Endothelial cell of umbilical vein (primary cell): ENCODE results near the gene TMEM139. TPM values are rescaled to one million over a fixed set of nuclear protein-coding genes. Genes with fewer than 3 reads are reported as not detected.

ENCODE experiments used
- BruUV-seq: library from RNA; stranded (reverse); fragments of 400-500 nt; replicated peaks from 2 replicates; lab custom pipeline; 2021; lab: Mats Ljungman, UMichigan
- CTCF ChIA-PET: fragments of 300-600, 350-600 bp; sonication (Branson Sonifier 250); formaldehyde crosslinking; loops from one replicate; lab custom pipeline; 2021; ENCODE audit warnings: antibody characterized with exemption, inconsistent platforms; lab: Charles Lee
- POLR2A ChIA-PET: fragments of 300-600, 350-600 bp; sonication (Branson Sonifier 250); formaldehyde crosslinking; loops from one replicate; lab custom pipeline; 2021; ENCODE audit warnings: antibody characterized with exemption, inconsistent platforms; lab: Charles Lee
- DNase-seq: peaks from one replicate; pipeline ENCODE4 v3.0.0-alpha.2; 2011; ENCODE audit warnings: low read depth, low spot score
- FAIRE-seq: peaks from 2 replicates; lab custom pipeline; 2011; peaks lifted over from hg19 to GRCh38; lab: Jason Lieb, UNC
- H2AFZ ChIP-seq: 2 replicates; pipeline ENCODE4 v1.6.0; 2012; ENCODE audit warnings: low read depth, low read length, control low read depth, inconsistent platforms
- H3K27ac ChIP-seq: 2 replicates; pipeline ENCODE4 v1.5.1; 2011; ENCODE audit warnings: low read depth, mild to moderate bottlenecking, control low read depth, low read length, moderate library complexity; ENCODE audit not compliant: insufficient read depth
- H3K27me3 ChIP-seq, 2 experiments: 2 replicates each; pipeline versions ENCODE4 v1.6.0 to v1.6.1; 2011; ENCODE audit warnings: low read length in 2 of 2, mixed read lengths in 1 of 2; ENCODE audit not compliant: control insufficient read depth in 2 of 2, insufficient read depth in 2 of 2
- H3K36me3 ChIP-seq, 2 experiments: 2 replicates in 1 of 2; 3 replicates in 1 of 2; pipeline ENCODE4 v1.5.1; 2011; ENCODE audit warnings: low read length in 2 of 2, mild to moderate bottlenecking in 1 of 2, moderate library complexity in 1 of 2; ENCODE audit not compliant: control insufficient read depth in 2 of 2, insufficient read depth in 2 of 2; ENCODE audit errors: extremely low read depth in 1 of 2
- H3K4me1 ChIP-seq: 3 replicates; pipeline ENCODE4 v1.5.1; 2011; ENCODE audit warnings: mild to moderate bottlenecking, low read length; ENCODE audit not compliant: control insufficient read depth, insufficient read depth; ENCODE audit errors: extremely low read depth
- H3K4me2 ChIP-seq: 2 replicates; pipeline ENCODE4 v1.6.1; 2011; ENCODE audit warnings: low read length, control low read depth, mixed read lengths; ENCODE audit not compliant: insufficient read depth
- H3K4me3 ChIP-seq, 3 experiments: fragments of 200-600 bp in 1 of 3; sonication (generic), shearing (Covaris generic) in 1 of 3; replicated peaks in 1 of 3; 2 replicates each; pipeline ENCODE4 v1.5.1; 2011 to 2016; ENCODE audit warnings: control low read depth in 3 of 3, low read length in 3 of 3, mild to moderate bottlenecking in 2 of 3, inconsistent platforms in 1 of 3, low read depth in 1 of 3, moderate library complexity in 1 of 3; ENCODE audit not compliant: insufficient read depth in 1 of 3
- H3K79me2 ChIP-seq: 2 replicates; pipeline ENCODE4 v1.6.0; 2012; ENCODE audit warnings: low read length, inconsistent platforms; ENCODE audit not compliant: control insufficient read depth, insufficient read depth
- H3K9ac ChIP-seq: replicated peaks from 2 replicates; pipeline ENCODE3; 2011; ENCODE audit warnings: low read length, control low read depth; ENCODE audit not compliant: insufficient read depth; ENCODE audit errors: extremely low read depth
- H3K9me1 ChIP-seq: replicated peaks from 3 replicates; pipeline ENCODE4 v1.6.0; 2011; ENCODE audit warnings: mild to moderate bottlenecking, low read length; ENCODE audit not compliant: control insufficient read depth, insufficient read depth; ENCODE audit errors: extremely low read depth
- H3K9me3 ChIP-seq: replicated peaks from 2 replicates; pipeline ENCODE4 v1.5.1; 2012; ENCODE audit warnings: low read length, inconsistent platforms; ENCODE audit not compliant: control insufficient read depth, insufficient read depth
- H4K20me1 ChIP-seq: replicated peaks from 2 replicates; pipeline ENCODE3; 2011; ENCODE audit warnings: mild to moderate bottlenecking, low read length; ENCODE audit not compliant: control insufficient read depth, insufficient read depth; ENCODE audit errors: extremely low read depth
- EZH2 ChIP-seq: IDR thresholded peaks from 2 replicates; pipeline ENCODE4 v1.6.1; 2012; ENCODE audit warnings: borderline replicate concordance, low read depth, mild to moderate bottlenecking, moderate library complexity, low read length, inconsistent platforms; ENCODE audit not compliant: severe bottlenecking
- FOS ChIP-seq: IDR thresholded peaks from 2 replicates; pipeline ENCODE4 v1.6.1; 2011; ENCODE audit warnings: mild to moderate bottlenecking, low read length, moderate library complexity, borderline replicate concordance; ENCODE audit not compliant: insufficient read depth
- GATA2 ChIP-seq: IDR thresholded peaks from 2 replicates; pipeline ENCODE4 v1.7.0; 2011; ENCODE audit warnings: low read depth, mild to moderate bottlenecking, moderate library complexity, mixed read lengths, low read length; ENCODE audit not compliant: insufficient read length, insufficient read depth
- JUN ChIP-seq: IDR thresholded peaks from 2 replicates; pipeline ENCODE4 v1.6.1; 2011; ENCODE audit warnings: borderline replicate concordance, low read depth; ENCODE audit not compliant: insufficient read length, insufficient read depth
- MAX ChIP-seq: IDR thresholded peaks from 2 replicates; pipeline ENCODE4 v1.6.1; 2011; ENCODE audit not compliant: insufficient read depth, insufficient read length
- MYC ChIP-seq: IDR thresholded peaks from one replicate; pipeline ENCODE4 v1.6.1; 2011; ENCODE audit warnings: mild to moderate bottlenecking, low read depth, low read length
- POLR2A ChIP-seq: IDR thresholded peaks from 2 replicates; pipeline ENCODE4 v1.6.1; 2012; ENCODE audit warnings: low read depth, mild to moderate bottlenecking, control low read depth, low read length
- POLR2AphosphoS5 ChIP-seq: IDR thresholded peaks from 2 replicates; pipeline ENCODE4 v1.6.1; 2012; ENCODE audit warnings: low read depth, mild to moderate bottlenecking, control low read depth, low read length, moderate library complexity; ENCODE audit not compliant: insufficient read depth
- dilution Hi-C: fragments of 300-500 bp; cut with MboI; formaldehyde crosslinking; loops from one replicate; pipeline ENCODE4 v1.15.0; 2019; ENCODE audit warnings: low sequenced_read_pairs; ENCODE audit not compliant: extremely low pct_ligation_motif_present
- intact Hi-C: fragments of 100-400 bp; cut with micrococcal nuclease; formaldehyde crosslinking; loops from one replicate; pipeline ENCODE4 v1.10.0; 2022
- polyA plus RNA-seq, 4 experiments: library from polyadenylated mRNA; depleted of rRNA in 3 of 4; stranded (reverse) in 3 of 4; unstranded in 1 of 4; fragments of >200 nt; gene quantifications; 2 replicates each; pipeline versions ENCODE4 v1.2.1 to v1.2.3, GENCODE V29; 2011 to 2012; ENCODE audit warnings: missing spikeins in 1 of 4
- total RNA-seq: library from RNA; stranded (reverse); gene quantifications from 2 replicates; pipeline ENCODE4 v1.2.3, GENCODE V29; 2021
- TF ChIP-seq, protein P1 (sequence below), 2 donors: IDR thresholded peaks; 1 replicate in 1 of 2; 2 replicates in 1 of 2; pipeline ENCODE4 v1.5.1; 2011; ENCODE audit warnings: low read length in 2 of 2, mild to moderate bottlenecking in 2 of 2, moderate library complexity in 2 of 2, control low read depth in 1 of 2, inconsistent platforms in 1 of 2, low read depth in 1 of 2; ENCODE audit not compliant: insufficient read depth in 1 of 2; ENCODE audit errors: extremely low read depth in 1 of 2

TMEM139 gene
- total and polyA plus RNA-seq, 2 donors (not counting 3 experiments of a cell fraction or from before 2014, with no cell fraction given) = 0.37 TPM; not detected in 1

- H3K36me3 ChIP-seq = no peaks in the 10 kb centered on the region
- DNase-seq (no peak), FAIRE-seq (no peak)
- no peak within 1 kb of the TSS for H3K4me2 ChIP-seq
- no TSS peak for BruUV-seq
- TF ChIP-seq, protein P1, sequence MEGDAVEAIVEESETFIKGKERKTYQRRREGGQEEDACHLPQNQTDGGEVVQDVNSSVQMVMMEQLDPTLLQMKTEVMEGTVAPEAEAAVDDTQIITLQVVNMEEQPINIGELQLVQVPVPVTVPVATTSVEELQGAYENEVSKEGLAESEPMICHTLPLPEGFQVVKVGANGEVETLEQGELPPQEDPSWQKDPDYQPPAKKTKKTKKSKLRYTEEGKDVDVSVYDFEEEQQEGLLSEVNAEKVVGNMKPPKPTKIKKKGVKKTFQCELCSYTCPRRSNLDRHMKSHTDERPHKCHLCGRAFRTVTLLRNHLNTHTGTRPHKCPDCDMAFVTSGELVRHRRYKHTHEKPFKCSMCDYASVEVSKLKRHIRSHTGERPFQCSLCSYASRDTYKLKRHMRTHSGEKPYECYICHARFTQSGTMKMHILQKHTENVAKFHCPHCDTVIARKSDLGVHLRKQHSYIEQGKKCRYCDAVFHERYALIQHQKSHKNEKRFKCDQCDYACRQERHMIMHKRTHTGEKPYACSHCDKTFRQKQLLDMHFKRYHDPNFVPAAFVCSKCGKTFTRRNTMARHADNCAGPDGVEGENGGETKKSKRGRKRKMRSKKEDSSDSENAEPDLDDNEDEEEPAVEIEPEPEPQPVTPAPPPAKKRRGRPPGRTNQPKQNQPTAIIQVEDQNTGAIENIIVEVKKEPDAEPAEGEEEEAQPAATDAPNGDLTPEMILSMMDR (IDR thresholded peaks at IDR 0.05; ENCODE audit: extremely low read depth in 1 of 2, insufficient read depth in 1 of 2, low read depth in 1 of 2, low read length in 2 of 2) = no peak
- TF ChIP-seq MAX (no peak), MYC (no peak), EZH2 (no peak), FOS (no peak), POLR2AphosphoS5 (no peak), JUN (no peak), GATA2 (no peak), POLR2A (no peak)
- H3K79me2 ChIP-seq = no peaks in the 10 kb centered on the region
- H3K9ac ChIP-seq = no peak within 1 kb of the TSS
- H2AFZ ChIP-seq = no peak within 1 kb of the TSS
- H4K20me1 ChIP-seq = no peaks in the 10 kb centered on the region
- H3K4me1 ChIP-seq = no peaks in the 10 kb centered on the region
- intact Hi-C loops (no loop called here), dilution Hi-C loops (no loop called here)
- no peaks in the 10 kb centered on the region for H3K9me3 ChIP-seq
- ChIA-PET POLR2A (no interaction called here), CTCF (no interaction called here)
- no peak within 1 kb of the TSS for H3K4me3 ChIP-seq
- H3K27ac ChIP-seq = no peak within 1 kb of the TSS
- peaks cover 0 to 1% of the 10 kb centered on the region in 2 experiments for H3K27me3 ChIP-seq
- H3K9me1 ChIP-seq = no peaks in the 10 kb centered on the region
Observed at GRCh38 chr7:143315776-143316175, 31.0 kb downstream of the TMEM139 start, which contains the start of gene CLCN1. Gene CLCN1, plus strand, starts transcription at chr7:143316111. Its CDS starts 102 bp downstream, at chr7:143316213.
